CD4-positive, alpha-beta T cell treated with Interleukin-2 at 100 ng/mL for 4 hours (primary cell): Measurements from ENCODE around the gene CLIC1.

Source experiments
- DNase-seq: peaks from one replicate; pipeline ENCODE4 v3.0.0-alpha.2; 2020; ENCODE audit warnings: low spot score

The CLIC1 gene

DNA sequence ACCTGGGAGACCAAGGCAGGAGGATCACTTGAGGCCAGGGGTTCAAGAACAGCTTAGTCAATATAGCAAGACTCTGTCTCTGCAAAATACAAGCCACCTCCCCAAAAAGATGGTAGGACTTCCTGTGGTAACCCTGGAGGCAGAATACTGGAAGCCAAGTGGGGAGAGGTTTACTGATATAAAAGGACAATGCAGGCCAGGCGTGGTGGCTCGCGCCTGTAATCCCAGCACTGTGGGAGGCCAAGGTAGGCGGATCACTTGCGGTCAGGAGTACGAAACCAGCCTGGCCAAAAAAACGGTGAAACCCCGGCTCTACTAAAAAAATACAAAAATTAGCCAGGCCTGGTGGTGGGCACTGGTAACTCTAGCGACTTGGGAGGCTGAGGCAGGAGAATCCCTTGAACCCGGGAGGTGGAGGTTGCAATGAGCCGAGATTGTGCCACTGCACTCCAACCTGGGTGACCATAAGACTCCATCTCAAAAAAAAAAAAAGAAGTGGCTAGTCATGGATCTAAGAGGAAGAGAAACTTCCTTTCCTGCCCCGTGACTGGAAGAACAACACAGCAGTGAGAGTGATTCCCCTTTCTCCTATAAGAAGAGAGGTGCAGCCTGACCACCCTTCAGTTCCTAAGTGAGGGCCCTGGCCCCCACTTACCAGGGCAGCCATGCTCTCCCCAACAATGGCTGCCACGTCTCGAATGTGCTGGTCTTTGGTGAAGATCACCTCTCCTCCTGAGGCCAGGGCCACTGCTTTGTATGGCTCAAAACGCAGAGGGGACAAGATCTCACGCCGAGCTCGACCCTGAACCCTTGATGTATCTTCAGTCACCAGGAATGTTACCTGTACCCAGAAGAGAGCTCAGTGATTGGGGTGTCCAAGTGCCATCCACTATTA is 32.3 kb upstream of the CLIC1 start:
- DNase-seq: no peak

GRCh38 chr6:31767096-31767645 is 30.8 kb upstream of the CLIC1 start:
- DNase-seq: no peak

GRCh38 chr6:31765910-31766794 is 29.8 kb upstream of the CLIC1 start:
- DNase-seq: no peak

- DNase-seq: no peak
Measured at GRCh38 chr6:31765559-31765909, 29.2 kb upstream of the CLIC1 start.

DNA sequence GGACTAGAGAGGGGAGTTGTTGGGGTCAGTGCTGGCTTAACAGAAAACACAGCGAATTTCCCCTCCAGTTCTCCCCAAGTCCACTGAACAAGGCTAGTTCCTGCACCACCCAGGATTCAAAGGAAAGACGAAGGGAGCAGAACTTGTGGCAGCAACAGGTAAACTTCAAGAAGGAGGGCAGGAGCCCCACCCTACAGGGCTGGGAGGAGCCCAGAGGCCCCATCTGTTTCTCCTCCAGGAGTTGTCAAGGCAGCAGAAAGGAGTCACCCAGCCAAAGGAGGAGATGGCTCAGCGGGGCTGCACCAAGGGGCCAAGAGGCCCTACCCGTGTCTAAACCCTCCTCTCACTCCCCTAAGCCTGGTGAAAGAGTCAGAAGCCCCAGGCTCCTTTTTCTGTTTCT is 27.9 kb upstream of the CLIC1 start:
- DNase-seq: no peak

DNA sequence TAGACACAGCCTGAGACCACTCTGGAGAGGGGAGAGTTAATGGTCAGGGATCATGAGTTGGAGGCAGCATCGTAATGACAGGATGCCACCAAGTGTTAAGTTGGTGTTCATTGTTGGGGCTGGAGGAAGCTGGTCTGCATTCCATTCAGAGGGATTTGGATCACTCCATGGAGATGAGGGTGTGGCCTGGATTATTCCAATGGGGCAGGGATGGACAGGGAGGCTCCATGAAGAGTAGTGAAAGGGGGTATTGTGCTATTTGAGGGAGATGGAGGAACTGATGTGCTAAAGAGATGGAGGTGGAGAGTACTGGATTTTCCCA is 27.2 kb upstream of the CLIC1 start:
- no peak for DNase-seq

DNA sequence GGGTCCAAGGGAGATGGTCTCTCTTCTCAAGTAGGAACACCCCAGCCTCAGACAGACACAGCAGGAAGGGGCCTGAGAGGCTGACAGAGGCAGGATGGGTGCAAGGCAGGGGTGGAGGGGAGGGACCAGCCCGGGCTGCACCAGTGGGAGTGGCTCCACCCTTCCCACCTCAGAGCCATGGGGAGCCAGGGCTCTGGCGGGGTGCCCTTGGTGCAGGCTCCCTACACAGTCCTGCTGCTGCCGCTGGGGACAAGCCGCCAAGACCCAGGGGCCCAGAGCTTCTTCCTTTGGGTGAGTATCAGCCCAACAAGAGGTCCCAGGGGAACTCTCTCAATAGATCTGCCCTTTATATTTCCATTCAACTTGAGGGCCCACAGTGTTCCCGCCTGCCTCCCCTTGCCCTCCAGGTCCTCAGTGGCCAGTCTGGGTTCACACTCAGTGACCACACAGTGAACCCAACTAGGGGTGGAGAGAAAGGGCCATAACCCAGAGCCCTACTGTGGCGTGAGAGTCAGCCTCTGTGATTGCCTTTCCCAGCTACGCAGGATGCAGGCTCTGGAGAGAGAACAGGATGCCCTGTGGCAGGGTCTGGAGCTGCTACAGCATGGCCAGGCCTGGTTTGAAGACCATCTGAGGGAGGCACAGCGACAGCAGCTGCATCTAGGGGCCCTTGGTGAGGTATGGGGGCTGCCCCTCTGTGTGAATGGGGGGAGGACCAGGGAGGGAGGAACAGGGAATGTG is 26.7 kb upstream of the CLIC1 start:
- no peak for DNase-seq

DNA sequence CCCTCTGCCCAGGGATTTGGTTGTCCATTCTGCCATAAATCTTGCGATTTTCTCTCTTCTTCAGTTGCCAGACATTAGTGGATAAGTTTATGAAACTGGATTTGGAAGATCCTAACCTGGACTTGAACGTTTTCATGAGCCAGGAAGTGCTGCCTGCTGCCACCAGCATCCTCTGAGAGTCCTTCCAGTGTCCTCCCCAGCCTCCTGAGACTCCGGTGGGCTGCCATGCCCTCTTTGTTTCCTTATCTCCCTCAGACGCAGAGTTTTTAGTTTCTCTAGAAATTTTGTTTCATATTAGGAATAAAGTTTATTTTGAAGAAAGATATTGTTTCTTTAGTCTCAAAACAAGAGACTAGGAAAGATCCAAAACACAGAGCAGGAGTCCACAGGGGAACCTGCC is 26.0 kb upstream of the CLIC1 start, which contains the start of gene SAPCD1:
Gene SAPCD1, plus strand, starts transcription at position 301 of the 400 bp plus-strand sequence. CDS start 399 bp downstream, outside the sequence.
- DNase-seq: no peak

DNA sequence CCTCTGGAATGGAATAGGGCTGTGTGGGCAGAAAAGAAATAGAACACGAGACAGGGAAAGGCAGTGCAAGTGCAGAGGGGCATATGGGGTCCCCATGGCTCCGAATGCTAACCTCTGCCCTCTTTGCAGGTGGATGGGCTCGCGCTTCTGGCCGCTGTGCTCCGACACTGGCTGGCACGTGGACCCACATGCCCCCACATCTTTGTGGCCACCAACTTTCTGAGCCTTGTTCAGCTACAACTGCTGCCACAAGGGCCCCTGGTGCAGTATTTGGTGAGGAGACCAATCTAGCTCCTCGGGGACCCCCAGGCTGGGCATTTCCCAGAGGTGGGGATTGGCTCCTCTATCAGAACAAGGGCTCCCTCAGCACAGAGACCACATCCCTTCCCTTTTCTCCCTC is 25.0 kb upstream of the CLIC1 start:
- no peak for DNase-seq

DNA sequence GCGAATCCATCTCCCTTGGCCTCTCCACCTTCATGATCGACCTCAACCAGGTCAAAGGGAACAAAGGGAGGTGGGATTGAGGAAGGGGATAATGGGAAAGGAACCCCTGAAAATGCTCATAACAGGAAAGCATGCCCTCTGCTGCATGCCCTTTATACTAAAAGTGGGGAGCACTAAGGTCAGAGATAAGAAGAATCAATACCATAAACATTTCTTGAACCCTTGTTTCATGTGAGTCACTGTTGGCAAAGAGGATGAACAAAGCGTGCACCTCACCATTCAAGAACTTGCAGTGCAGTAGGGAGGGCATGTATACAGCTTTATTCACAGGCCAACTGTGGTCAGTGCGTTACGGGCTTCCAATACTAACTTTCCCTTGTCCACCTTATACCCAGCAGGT is 24.5 kb upstream of the CLIC1 start:
- DNase-seq: no peak

- no peak for DNase-seq
Measured at GRCh38 chr6:31758281-31758680, 22.0 kb upstream of the CLIC1 start.

DNA sequence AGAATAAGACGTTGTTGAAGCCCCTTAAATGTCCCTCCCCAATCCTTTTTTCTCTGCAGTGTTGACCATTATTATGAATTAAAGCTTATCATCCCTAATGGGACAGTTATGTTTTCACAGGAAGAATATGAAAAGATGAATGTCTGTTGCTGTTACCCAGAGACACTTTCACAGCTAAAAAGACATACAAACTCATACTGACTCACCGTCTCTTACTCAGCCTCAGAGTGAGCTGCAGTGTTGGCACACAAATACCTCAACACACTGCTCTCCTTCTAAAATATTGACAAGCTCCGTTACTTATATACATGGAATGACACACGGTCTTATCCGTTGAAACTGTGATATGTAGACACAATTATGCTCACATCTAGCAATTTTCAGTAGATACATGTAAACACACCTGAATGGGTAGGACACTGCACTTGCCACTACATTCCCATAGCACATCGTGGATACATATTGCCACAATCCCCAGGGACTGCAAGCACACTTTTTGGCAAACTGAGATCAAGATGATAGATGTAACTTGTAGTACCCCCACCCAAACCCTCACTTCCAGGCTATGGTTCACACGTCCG is 16.5 kb upstream of the CLIC1 start:
- DNase-seq: no peak

GRCh38 chr6:31750411-31751022 is 14.2 kb upstream of the CLIC1 start:
- no peak for DNase-seq

DNA sequence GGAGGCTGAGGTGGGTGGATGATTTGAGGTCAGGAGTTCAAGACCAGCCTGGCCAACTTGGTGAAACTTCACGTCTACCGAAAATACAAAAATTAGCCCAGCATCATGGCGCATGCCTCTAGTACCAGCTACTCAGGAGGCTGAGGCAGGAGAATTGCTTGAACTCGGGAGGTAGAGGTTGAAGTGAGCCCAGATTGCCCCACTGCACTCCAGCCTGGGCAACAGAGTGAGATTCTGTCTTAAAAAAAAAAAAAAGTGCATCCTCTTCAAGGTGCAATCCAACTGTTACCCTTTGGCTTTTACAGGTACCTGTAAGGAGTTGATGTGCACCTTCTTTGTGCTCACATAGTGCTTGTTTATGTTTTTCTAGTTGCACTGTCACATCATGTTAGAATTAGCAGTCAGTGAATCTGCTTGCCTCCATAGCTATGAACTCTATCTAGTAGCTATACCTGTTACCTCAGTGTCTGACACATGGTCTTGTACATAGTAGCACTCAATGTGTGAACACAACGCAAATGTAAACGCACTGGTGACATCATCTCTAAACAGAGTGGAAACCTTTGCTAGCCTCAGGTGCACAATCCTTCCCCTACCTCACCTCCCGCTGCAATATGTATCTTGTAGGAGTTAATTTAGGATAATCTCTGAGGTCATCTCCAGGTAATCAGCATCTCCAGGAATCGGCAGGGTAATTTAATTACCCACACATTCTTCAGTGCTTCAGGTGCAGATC is 13.1 kb upstream of the CLIC1 start:
- no peak for DNase-seq

DNA sequence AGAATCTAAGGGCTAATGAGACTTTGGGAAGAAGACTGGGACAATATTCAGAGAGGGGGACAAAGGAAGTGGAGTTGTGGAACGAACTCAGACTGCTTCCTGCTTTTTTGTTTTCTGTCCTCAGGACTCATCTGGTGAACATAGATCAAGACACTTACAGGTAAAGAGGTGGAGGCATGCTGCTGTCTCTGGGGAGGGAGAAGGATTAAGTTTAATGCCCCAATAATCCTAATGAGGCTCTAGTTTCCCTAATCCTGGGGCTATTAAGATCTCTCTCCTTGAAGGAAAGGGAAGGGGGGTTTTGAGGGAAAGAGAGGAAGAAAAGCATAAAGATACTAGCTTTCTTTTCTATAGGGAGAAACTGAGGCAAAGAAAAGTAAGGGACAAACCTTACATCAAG is 8.1 kb upstream of the CLIC1 start:
- DNase-seq: no peak

- DNase-seq: no peak
Measured at GRCh38 chr6:31742894-31743293, 6.6 kb upstream of the CLIC1 start.

- no peak for DNase-seq
Measured at GRCh38 chr6:31741815-31742214, 5.5 kb upstream of the CLIC1 start.

- peak; percentile 30 for DNase-seq
Measured at GRCh38 chr6:31740397-31741223, 4.3 kb upstream of the CLIC1 start.

DNA sequence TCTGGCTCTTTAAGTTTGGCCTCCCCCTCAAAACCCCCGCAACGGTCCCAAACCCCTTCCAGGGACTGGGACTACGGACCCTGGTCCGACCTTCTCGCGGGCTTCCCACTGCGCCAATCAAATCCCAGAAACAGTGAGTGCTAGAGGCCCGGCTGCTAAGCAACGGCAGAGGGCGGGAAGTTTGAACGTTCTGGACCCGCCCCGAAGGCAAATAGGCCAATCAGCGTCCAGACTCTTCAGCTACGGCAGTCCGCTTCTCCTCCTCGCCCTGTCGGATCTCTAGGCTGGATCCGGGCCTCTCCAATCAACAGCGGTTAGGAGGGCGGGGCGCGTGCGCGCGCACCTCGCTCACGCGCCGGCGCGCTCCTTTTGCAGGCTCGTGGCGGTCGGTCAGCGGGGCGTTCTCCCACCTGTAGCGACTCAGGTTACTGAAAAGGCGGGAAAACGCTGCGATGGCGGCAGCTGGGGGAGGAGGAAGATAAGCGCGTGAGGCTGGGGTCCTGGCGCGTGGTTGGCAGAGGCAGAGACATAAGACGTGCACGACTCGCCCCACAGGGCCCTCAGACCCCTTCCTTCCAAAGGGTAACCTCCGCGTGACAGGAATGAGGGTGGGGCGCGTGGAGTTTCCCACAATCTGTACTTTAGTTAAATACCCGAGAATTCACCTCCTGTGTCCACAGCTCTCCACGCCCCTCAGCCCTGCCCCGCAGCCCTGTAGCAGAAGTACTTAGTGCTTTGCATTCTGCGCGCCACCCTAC is 3.5 kb upstream of the CLIC1 start, which contains the start of gene MSH5:
Gene MSH5, plus strand, starts transcription at position 367 of the 758 bp plus-strand sequence. CDS start 462 bp downstream, outside the sequence.
- DNase-seq: peak; percentile 97
